ENCODE data around the gene TNS3.

Gene TNS3

GRCh38 chr7:47386273-47386835 lies 195.6 kb downstream of the TNS3 start:
- no peak for TF ChIP-seq REST (IDR thresholded peaks at IDR 0.05; ENCODE audit: insufficient replicate concordance, low read depth)
- no peak for TF ChIP-seq POLR2AphosphoS5 (IDR thresholded peaks at IDR 0.05; ENCODE audit: low read depth)
- no peak for TF ChIP-seq SPI1 (IDR thresholded peaks at IDR 0.05; ENCODE audit: borderline replicate concordance, low read depth)
- no peak for TF ChIP-seq GABPA (IDR thresholded peaks at IDR 0.05; ENCODE audit: low read depth)
- TF ChIP-seq CTCF (IDR thresholded peaks at IDR 0.05; ENCODE audit: insufficient read depth, low read length): no peak
- Histone ChIP-seq H3K4me3 (replicated peaks; ENCODE audit: insufficient read depth, low read length) (no peak overlapping the region), H3K27ac (replicated peaks) (no peak overlapping the region), H3K27me3 (ENCODE audit: insufficient read depth, poor library complexity, severe bottlenecking) (no peaks in the 10 kb centered on the region)
- DNase-seq (ENCODE audit: low read depth in 1 of 2, low spot score in 1 of 2): no peak

GRCh38 chr7:47385536-47386125 lies 196.3 kb downstream of the TNS3 start:
- TF ChIP-seq CTCF (IDR thresholded peaks at IDR 0.05; ENCODE audit: insufficient read depth, low read length) (no peak), REST (IDR thresholded peaks at IDR 0.05; ENCODE audit: insufficient replicate concordance, low read depth) (no peak), POLR2AphosphoS5 (IDR thresholded peaks at IDR 0.05; ENCODE audit: low read depth) (no peak), SPI1 (IDR thresholded peaks at IDR 0.05; ENCODE audit: borderline replicate concordance, low read depth) (no peak), GABPA (IDR thresholded peaks at IDR 0.05; ENCODE audit: low read depth) (no peak)
- Histone ChIP-seq H3K27ac (replicated peaks) (no peak overlapping the region), H3K27me3 (ENCODE audit: insufficient read depth, poor library complexity, severe bottlenecking) (no peaks in the 10 kb centered on the region), H3K4me3 (replicated peaks; ENCODE audit: insufficient read depth, low read length) (no peak overlapping the region)
- no peak for DNase-seq (ENCODE audit: low read depth in 1 of 2, low spot score in 1 of 2)

- Histone ChIP-seq H3K4me3 (replicated peaks; ENCODE audit: insufficient read depth, low read length) (no peak overlapping the region), H3K27me3 (ENCODE audit: insufficient read depth, poor library complexity, severe bottlenecking) (no peaks in the 10 kb centered on the region), H3K27ac (replicated peaks) (no peak overlapping the region)
- TF ChIP-seq POLR2AphosphoS5 (IDR thresholded peaks at IDR 0.05; ENCODE audit: low read depth): no peak
- no peak for TF ChIP-seq SPI1 (IDR thresholded peaks at IDR 0.05; ENCODE audit: borderline replicate concordance, low read depth)
- no peak for TF ChIP-seq REST (IDR thresholded peaks at IDR 0.05; ENCODE audit: insufficient replicate concordance, low read depth)
- DNase-seq (ENCODE audit: low read depth in 1 of 2, low spot score in 1 of 2): no peak
Measured at GRCh38 chr7:47384755-47385535, 197.0 kb downstream of the TNS3 start.

Data from HL-60 (cell line).